UCSD-AML1 (cell line): Measurements from ENCODE around the gene TRIM45.
"Not testable (repeated sequence)": the region's sequence is repeated elsewhere in the genome, so short reads cannot be mapped to it uniquely, and the experiment has no call there.

ENCODE experiments used
- DNase-seq: peaks from one replicate; lab custom pipeline; 2025; ENCODE audit not compliant: unreplicated experiment; lab: John Stamatoyannopoulos, UW

TRIM45 gene, protein sequence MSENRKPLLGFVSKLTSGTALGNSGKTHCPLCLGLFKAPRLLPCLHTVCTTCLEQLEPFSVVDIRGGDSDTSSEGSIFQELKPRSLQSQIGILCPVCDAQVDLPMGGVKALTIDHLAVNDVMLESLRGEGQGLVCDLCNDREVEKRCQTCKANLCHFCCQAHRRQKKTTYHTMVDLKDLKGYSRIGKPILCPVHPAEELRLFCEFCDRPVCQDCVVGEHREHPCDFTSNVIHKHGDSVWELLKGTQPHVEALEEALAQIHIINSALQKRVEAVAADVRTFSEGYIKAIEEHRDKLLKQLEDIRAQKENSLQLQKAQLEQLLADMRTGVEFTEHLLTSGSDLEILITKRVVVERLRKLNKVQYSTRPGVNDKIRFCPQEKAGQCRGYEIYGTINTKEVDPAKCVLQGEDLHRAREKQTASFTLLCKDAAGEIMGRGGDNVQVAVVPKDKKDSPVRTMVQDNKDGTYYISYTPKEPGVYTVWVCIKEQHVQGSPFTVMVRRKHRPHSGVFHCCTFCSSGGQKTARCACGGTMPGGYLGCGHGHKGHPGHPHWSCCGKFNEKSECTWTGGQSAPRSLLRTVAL

DNA sequence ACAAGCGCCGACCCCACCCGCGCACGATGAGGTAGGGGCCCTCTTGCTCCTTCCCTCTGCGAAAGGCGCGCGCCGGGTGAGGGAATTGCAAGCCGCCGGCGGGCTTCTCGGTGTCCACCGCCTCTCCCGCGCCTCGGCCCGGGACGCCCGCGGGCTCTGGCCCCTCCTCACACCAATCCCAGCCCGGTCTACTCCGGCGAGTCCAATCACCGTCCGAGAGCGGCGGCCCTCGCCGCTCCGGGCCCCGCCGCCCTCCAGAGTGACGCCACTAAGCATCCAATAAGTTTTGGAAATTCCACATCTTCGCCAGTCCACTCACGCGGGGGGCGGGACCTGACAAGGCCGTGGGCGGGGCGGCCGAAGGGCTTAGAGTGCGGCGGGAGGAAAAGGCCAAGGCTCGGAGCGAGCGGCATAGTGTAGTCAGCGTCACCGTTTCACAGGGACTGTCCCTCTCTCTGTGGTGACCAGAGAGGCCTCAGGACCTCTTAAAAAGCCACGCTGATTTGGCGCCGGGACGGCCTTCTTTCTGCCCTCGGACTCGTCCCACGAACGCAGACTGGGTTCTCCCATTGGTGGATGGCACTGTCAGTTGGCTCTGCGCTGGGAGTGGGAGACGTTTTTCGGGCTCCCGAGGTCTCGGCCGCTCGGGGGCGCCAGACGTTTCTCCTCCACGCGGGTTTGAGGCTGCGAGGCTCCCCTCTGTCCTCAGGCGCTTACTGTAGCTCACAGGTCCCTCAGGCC is at the start of gene TRIM45:
Gene TRIM45, minus strand, starts transcription at position 161 of the 741 bp plus-strand sequence. CDS start 548 bp downstream, outside the sequence.
- DNase-seq, result peak; percentile 96

DNA sequence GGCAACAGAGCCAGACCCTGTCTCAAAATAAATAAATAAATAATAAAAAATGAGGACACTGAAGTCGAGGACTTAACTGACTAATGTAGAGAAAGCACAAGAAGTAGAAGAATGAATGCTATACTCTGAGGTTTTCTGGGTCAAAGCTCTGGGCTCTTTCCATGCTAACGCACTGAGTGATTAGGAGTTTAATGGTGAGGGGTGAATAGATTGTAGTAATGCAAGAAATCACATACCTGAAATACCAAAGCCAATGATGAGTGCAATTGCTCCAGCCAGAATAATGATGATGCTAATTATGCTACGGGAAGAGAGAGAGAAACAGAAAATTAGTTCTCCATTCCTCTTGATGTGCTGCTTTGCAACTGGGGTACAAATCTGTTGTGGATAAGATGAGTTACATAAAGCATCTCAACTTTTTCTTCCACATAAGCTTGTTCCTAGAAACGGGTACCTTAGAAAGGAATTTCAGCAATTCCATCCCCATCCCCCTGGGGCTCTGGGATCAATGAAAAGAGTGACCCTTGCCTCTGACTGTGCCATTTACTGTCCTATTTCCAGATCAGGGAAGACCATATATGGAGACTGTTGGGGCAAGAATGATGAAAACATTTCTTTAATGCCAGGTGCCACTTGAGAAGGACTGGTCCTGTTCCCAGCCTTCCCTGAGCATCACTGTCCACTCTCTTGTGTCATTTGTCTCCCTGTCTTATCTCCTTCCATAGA is 48.5 kb upstream of the TRIM45 start:
- DNase-seq, result no peak

GRCh38 chr1:117167402-117167801 is 45.9 kb upstream of the TRIM45 start:
- DNase-seq, result no peak

GRCh38 chr1:117166076-117166475 is 44.5 kb upstream of the TRIM45 start:
- no peak for DNase-seq

DNA sequence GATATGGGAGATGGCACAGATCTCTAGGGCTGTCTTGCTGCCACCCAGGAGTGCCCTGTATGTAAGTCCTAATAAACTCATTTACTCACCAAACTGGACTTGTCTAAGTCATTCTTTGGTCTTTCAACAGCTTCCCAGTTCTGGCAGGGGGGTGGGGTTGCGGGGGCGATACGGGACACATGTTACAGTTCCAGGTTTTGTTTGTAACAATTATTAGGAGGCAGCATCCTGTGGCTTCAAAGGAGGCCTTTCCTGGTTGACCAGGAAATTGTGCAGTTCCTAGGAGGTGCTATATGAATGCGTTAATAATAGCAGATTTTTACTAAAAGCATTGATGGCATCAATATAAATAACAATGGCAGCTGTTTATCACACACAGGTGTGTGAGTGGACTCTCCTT is 42.7 kb upstream of the TRIM45 start:
- no peak for DNase-seq

- no peak for DNase-seq
Measured at GRCh38 chr1:117162816-117163215, 41.3 kb upstream of the TRIM45 start.

GRCh38 chr1:117161887-117162286 is 40.3 kb upstream of the TRIM45 start:
- DNase-seq, result no peak

GRCh38 chr1:117151305-117151704 is 29.8 kb upstream of the TRIM45 start:
- not testable (repeated sequence) for DNase-seq

- DNase-seq, result no peak
Measured at GRCh38 chr1:117150316-117150715, 28.8 kb upstream of the TRIM45 start.

DNA sequence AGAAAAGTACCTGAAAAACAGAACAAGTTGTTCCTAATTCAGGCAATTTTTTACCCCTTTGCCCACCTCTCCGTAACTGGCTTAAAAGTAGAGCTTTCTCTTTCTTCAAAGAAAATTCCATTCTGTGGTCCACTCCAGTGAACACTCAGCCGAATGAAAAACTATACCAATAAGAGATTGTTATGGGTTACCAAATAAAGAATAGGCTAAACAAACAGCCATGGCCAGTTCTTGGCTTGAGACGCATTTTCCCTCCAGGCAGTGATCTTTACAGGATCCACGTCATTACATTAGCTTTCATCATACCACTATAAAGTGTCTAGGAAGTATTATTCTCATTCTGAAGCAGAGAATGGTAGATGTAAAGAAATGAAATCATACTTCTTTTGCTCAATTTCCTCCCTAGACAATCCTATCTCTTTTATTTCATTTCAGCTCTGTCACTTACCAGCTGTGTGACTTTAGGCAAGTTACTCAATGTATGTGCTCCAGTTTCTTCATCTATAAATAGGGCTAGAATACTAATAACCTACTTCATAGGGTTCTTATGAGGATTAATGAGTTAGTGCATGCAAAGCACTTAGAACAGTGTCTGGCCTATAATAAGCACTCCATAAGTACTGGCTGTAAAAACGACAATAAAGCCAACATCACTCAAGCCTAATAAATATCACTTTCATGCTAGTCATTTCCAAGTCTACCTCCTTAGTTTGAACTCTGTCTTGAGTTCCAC is 26.5 kb upstream of the TRIM45 start:
- no peak for DNase-seq

DNA sequence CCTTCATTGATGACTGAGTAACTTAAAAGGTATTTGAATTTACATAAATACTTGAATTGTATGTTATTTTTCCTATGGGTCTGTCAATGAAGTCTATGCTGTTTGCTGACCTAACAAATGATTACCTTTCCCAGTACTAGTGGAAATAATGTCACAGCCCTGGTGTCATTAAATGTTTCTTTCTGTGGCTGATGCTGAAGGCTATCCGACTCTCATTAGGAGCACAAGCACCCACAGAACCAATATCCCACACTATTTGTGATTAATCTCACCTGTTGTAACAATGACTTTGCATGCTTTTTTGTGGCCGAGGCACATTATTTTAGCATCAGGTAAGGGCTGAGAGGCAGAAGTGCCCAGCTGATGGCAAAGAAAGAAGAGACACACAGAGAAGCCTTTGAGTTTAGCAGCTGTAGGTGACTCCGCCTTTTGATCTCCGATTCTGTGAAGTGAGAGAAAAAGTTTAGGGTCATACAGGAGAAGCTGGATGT is 25.8 kb upstream of the TRIM45 start:
- DNase-seq, result no peak

GRCh38 chr1:117146575-117147340 is 25.2 kb upstream of the TRIM45 start:
- DNase-seq, result no peak

GRCh38 chr1:117146072-117146471 is 24.5 kb upstream of the TRIM45 start:
- DNase-seq, result no peak

DNA sequence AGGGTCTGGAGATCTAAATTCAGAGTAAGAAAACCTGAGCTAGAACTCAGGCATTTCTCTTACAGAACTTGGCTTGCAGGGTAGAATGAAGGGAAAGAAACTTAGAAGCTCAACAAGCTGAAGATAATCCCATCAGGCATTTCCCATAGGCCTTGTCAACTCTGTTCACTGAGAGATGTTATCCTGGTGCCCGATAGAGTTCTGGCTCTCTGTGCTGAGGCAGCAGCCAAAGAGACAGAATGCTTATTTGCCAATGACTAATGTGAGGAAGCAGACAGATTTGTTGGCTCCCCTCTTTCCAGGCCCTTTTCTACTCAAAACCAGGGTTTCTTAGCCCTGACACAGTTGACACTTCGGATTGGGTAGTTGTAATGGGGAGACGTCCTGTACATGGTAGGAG is 22.3 kb upstream of the TRIM45 start:
- no peak for DNase-seq

GRCh38 chr1:117143172-117143571 is 21.6 kb upstream of the TRIM45 start:
- no peak for DNase-seq

GRCh38 chr1:117142200-117142599 is 20.7 kb upstream of the TRIM45 start:
- DNase-seq, result no peak

DNA sequence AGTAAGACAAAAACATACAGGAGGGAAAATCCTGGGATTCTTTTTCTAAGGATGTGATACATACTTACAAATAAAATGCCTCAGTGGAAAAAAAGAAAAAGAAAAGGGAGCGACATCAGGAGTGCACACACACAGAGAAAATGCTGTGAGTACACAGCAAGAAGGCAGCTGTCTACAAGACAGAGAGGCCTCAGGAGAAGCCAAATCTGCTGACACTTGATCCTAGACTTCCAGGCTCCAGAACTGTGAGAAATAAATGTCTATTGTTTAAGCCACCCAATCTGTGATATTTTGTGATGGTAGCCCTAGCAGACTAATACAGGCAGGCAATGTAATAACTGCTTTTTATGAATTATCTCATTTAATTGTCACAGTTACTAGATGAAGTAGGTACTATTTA is 17.0 kb upstream of the TRIM45 start:
- no peak for DNase-seq

GRCh38 chr1:117138106-117138505 is 16.6 kb upstream of the TRIM45 start:
- DNase-seq, result no peak

DNA sequence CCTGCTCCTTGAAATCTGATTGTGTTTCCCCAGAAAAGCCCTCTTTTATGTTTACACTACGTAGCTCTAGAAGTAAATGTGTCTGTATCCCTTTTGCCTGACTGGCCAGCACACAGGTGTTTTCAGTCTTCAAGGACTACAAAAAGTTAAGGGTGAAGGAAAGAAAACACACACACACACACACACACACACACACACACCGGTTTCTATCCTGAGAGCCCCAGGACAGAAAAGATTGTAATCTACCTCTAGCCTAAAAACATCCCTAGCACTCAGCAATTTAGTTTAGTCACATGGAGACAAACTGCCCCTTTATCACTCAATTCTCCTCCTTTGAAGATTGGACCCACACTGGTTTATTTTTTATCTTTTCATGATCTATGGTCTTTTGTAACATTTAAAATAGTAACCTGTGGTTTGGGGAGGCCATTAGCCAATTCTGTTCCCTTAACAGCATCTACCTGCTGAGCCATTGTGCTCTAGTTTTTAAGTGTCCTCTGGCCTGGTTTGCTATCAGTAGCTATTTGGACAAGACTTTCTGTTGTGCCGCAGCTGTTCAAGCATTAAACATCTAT is 15.8 kb upstream of the TRIM45 start:
- DNase-seq, result no peak
